ENCODE results near the gene LRP11. TPM values are rescaled to one million over a fixed set of nuclear protein-coding genes. Genes with fewer than 3 reads are reported as not detected.

LRP11 gene
- total and polyA plus RNA-seq, 2 of the 13 experiments (the other 11 are each of a cell fraction or from before 2014, with no cell fraction given): 32.4 to 48.9 TPM

GRCh38 chr6:149860834-149861602 is 3.1 kb downstream of the LRP11 start (continued):
- TF ChIP-seq HNF1A (IDR thresholded peaks at IDR 0.05; ENCODE audit: low read depth) (peak; percentile 58; the same call in 1 of the 2 replicates), HNF1A (CRISPR knock-in tag; IDR thresholded peaks at IDR 0.05; ENCODE audit: borderline replicate concordance) (no peak), HNRNPL (IDR thresholded peaks at IDR 0.05; ENCODE audit: low read depth, low read length) (no peak), IKZF5 (CRISPR knock-in tag; IDR thresholded peaks at IDR 0.05) (peak; percentile 85; the same call in 1 of the 2 replicates), SMAD9 (CRISPR knock-in tag; IDR thresholded peaks at IDR 0.05) (peak; percentile 63; the same call in 1 of the 2 replicates), TEAD3 (CRISPR knock-in tag; optimal IDR thresholded peaks at IDR 0.05; ENCODE audit: borderline replicate concordance) (peak; percentile 72), ZBTB26 (CRISPR knock-in tag; IDR thresholded peaks at IDR 0.05; ENCODE audit: borderline replicate concordance) (peak; percentile 84), ZNF558 (CRISPR knock-in tag; IDR thresholded peaks at IDR 0.05; ENCODE audit: borderline replicate concordance) (no peak; the same call in 1 of the 2 replicates), PHB2 (IDR thresholded peaks at IDR 0.05; ENCODE audit: partially characterized antibody) (no peak), BCL3 (CRISPR knock-in tag; IDR thresholded peaks at IDR 0.05) (peak; percentile 74; the same call in 1 of the 2 replicates), ELF1 (CRISPR knock-in tag; IDR thresholded peaks at IDR 0.05) (0 out of 2 replicates have a peak, but pooled peaks have one; percentile 2)
- TF ChIP-seq, protein P1, sequence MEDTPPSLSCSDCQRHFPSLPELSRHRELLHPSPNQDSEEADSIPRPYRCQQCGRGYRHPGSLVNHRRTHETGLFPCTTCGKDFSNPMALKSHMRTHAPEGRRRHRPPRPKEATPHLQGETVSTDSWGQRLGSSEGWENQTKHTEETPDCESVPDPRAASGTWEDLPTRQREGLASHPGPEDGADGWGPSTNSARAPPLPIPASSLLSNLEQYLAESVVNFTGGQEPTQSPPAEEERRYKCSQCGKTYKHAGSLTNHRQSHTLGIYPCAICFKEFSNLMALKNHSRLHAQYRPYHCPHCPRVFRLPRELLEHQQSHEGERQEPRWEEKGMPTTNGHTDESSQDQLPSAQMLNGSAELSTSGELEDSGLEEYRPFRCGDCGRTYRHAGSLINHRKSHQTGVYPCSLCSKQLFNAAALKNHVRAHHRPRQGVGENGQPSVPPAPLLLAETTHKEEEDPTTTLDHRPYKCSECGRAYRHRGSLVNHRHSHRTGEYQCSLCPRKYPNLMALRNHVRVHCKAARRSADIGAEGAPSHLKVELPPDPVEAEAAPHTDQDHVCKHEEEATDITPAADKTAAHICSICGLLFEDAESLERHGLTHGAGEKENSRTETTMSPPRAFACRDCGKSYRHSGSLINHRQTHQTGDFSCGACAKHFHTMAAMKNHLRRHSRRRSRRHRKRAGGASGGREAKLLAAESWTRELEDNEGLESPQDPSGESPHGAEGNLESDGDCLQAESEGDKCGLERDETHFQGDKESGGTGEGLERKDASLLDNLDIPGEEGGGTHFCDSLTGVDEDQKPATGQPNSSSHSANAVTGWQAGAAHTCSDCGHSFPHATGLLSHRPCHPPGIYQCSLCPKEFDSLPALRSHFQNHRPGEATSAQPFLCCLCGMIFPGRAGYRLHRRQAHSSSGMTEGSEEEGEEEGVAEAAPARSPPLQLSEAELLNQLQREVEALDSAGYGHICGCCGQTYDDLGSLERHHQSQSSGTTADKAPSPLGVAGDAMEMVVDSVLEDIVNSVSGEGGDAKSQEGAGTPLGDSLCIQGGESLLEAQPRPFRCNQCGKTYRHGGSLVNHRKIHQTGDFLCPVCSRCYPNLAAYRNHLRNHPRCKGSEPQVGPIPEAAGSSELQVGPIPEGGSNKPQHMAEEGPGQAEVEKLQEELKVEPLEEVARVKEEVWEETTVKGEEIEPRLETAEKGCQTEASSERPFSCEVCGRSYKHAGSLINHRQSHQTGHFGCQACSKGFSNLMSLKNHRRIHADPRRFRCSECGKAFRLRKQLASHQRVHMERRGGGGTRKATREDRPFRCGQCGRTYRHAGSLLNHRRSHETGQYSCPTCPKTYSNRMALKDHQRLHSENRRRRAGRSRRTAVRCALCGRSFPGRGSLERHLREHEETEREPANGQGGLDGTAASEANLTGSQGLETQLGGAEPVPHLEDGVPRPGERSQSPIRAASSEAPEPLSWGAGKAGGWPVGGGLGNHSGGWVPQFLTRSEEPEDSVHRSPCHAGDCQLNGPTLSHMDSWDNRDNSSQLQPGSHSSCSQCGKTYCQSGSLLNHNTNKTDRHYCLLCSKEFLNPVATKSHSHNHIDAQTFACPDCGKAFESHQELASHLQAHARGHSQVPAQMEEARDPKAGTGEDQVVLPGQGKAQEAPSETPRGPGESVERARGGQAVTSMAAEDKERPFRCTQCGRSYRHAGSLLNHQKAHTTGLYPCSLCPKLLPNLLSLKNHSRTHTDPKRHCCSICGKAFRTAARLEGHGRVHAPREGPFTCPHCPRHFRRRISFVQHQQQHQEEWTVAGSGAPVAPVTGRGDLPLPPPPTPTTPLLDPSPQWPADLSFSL (CRISPR knock-in tag; IDR thresholded peaks at IDR 0.05): peak; percentile 98
